Occipital lobe (tissue), 2 donors: ENCODE measurements around the gene KCNG1. TPM values are rescaled to one million over a fixed set of nuclear protein-coding genes. Genes with fewer than 3 reads are reported as not detected.
"Not testable (repeated sequence)": the region's sequence is repeated elsewhere in the genome, so short reads cannot be mapped to it uniquely, and the experiment has no call there.

Source experiments
- DNase-seq: peaks from one replicate; lab custom pipeline; 2025; lab: John Stamatoyannopoulos, UW
- total RNA-seq: library from RNA; depleted of rRNA; stranded (reverse); fragments of >200 nt; gene quantifications from one replicate; pipeline ENCODE4 v1.2.3, GENCODE V29; 2014

Gene KCNG1
- 41.3 TPM for total RNA-seq

- peak; percentile 50 for DNase-seq
Observed at GRCh38 chr20:51022803-51023616, at the start of gene KCNG1. KCNG1 (minus strand) TSS chr20:51023107; CDS start chr20:51010338, 12,769 bp downstream.

- DNase-seq: no peak
Observed at GRCh38 chr20:51070621-51071020, 47.7 kb upstream of the KCNG1 start.

- no peak for DNase-seq
Observed at GRCh38 chr20:51067792-51068191, 44.9 kb upstream of the KCNG1 start.

GRCh38 chr20:51065615-51066014 is 42.7 kb upstream of the KCNG1 start:
- no peak for DNase-seq

- DNase-seq: no peak
Observed at GRCh38 chr20:51064137-51064536, 41.2 kb upstream of the KCNG1 start.

GRCh38 chr20:51062065-51062464 is 39.2 kb upstream of the KCNG1 start:
- DNase-seq: no peak

- no peak for DNase-seq
Observed at GRCh38 chr20:51061418-51062045, 38.6 kb upstream of the KCNG1 start.

GRCh38 chr20:51060301-51060700 is 37.4 kb upstream of the KCNG1 start:
- DNase-seq: no peak

GRCh38 chr20:51059862-51060261 is 37.0 kb upstream of the KCNG1 start:
- no peak for DNase-seq

- DNase-seq: no peak
Observed at GRCh38 chr20:51058017-51058416, 35.1 kb upstream of the KCNG1 start.

GRCh38 chr20:51054233-51054632 is 31.3 kb upstream of the KCNG1 start:
- no peak for DNase-seq

- no peak for DNase-seq
Observed at GRCh38 chr20:51050531-51051075, 27.7 kb upstream of the KCNG1 start.

- DNase-seq: no peak
Observed at GRCh38 chr20:51046021-51046985, 23.4 kb upstream of the KCNG1 start.

GRCh38 chr20:51045492-51045891 is 22.6 kb upstream of the KCNG1 start:
- DNase-seq: not testable (repeated sequence)

- DNase-seq: no peak
Observed at GRCh38 chr20:51044796-51045195, 21.9 kb upstream of the KCNG1 start.

GRCh38 chr20:51043811-51044210 is 20.9 kb upstream of the KCNG1 start:
- no peak for DNase-seq

- no peak for DNase-seq
Observed at GRCh38 chr20:51042657-51043247, 19.8 kb upstream of the KCNG1 start.

GRCh38 chr20:51042064-51042463 is 19.2 kb upstream of the KCNG1 start:
- no peak for DNase-seq

- DNase-seq: no peak
Observed at GRCh38 chr20:51037532-51038115, 14.7 kb upstream of the KCNG1 start.

- DNase-seq: no peak
Observed at GRCh38 chr20:51036827-51037531, 14.1 kb upstream of the KCNG1 start.
